ENCODE measurements around the gene SOWAHA. TPM values are rescaled to one million over a fixed set of nuclear protein-coding genes. Genes with fewer than 3 reads are reported as not detected.

The SOWAHA gene
- total RNA-seq, 2 donors from 2014 or later: 4.1 to 16.7 TPM

DNA sequence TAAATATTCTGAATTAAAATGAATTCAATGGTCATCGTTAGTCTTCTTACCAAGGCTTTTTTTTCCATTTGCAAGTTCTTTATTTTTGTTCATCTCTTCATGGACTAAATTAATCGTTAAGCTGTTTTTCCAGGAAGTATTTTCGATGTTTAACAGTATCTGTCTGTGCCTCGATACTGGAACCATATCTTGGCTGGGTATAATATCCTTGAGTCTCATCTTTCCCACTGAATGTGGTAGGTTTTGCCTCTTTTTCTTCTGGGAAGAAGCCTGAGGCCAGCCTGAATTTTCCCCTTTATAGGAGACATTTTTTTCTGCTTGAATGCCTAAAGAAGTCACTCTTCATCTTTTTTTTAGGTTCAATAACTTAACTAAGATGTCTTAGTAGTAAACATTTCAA lies 32.1 kb upstream of the SOWAHA start:
- intact Hi-C loops (cut with DNase I): no loop called here
- no peak overlapping the region for H3K4me3 ChIP-seq
- no peaks in the 10 kb centered on the region for H3K9me3 ChIP-seq
- H3K27me3 ChIP-seq (replicated peaks; ENCODE audit: insufficient read depth): no peaks in the 10 kb centered on the region
- DNase-seq (ENCODE audit: low spot score): no peak
- WGBS: 96% methylated on average over 4 of the region's 4 CpGs
- no peak for TF ChIP-seq POLR2AphosphoS5 (IDR thresholded peaks at IDR 0.05)
- no peak overlapping the region for H3K27ac ChIP-seq
- no peaks in the 10 kb centered on the region for H3K36me3 ChIP-seq
- H3K4me1 ChIP-seq (replicated peaks): no peaks in the 10 kb centered on the region

- intact Hi-C loops (cut with DNase I): no loop called here
Observed at GRCh38 chr5:132782101-132782500, 31.0 kb upstream of the SOWAHA start.

GRCh38 chr5:132785365-132785764 lies 27.7 kb upstream of the SOWAHA start:
- DNase-seq (ENCODE audit: low spot score): no peak

More at GRCh38 chr5:132782101-132782500, 31.0 kb upstream of the SOWAHA start:
- no peak overlapping the region for H3K4me3 ChIP-seq
- WGBS: 78% methylated on average over 4 of the region's 4 CpGs
- H3K27ac ChIP-seq: no peak overlapping the region
- H3K9me3 ChIP-seq: no peaks in the 10 kb centered on the region
- TF ChIP-seq POLR2A (IDR thresholded peaks at IDR 0.05) (no peak), CTCF (IDR thresholded peaks at IDR 0.05) (no peak), POLR2AphosphoS5 (IDR thresholded peaks at IDR 0.05) (no peak)
- no peaks in the 10 kb centered on the region for H3K36me3 ChIP-seq
- H3K27me3 ChIP-seq (replicated peaks; ENCODE audit: insufficient read depth): no peaks in the 10 kb centered on the region
- H3K4me1 ChIP-seq (replicated peaks): no peaks in the 10 kb centered on the region
- no peak for DNase-seq (ENCODE audit: low spot score)

GRCh38 chr5:132785864-132786263 lies 27.2 kb upstream of the SOWAHA start:
- Histone ChIP-seq H3K27me3 (replicated peaks; ENCODE audit: insufficient read depth) (no peaks in the 10 kb centered on the region), H3K9me3 (no peaks in the 10 kb centered on the region), H3K4me3 (no peak overlapping the region), H3K36me3 (no peaks in the 10 kb centered on the region), H3K27ac (no peak overlapping the region), H3K4me1 (replicated peaks) (no peaks in the 10 kb centered on the region)
- TF ChIP-seq CTCF (IDR thresholded peaks at IDR 0.05): no peak
- no peak for TF ChIP-seq POLR2A (IDR thresholded peaks at IDR 0.05)
- TF ChIP-seq POLR2AphosphoS5 (IDR thresholded peaks at IDR 0.05): no peak
- no peak for DNase-seq (ENCODE audit: low spot score)
- WGBS: 90% methylated on average over 4 of the region's 4 CpGs
- intact Hi-C loops (cut with DNase I): no loop called here

More at GRCh38 chr5:132785365-132785764, 27.7 kb upstream of the SOWAHA start:
- WGBS: 75% methylated on average over 5 of the region's 5 CpGs
- Histone ChIP-seq H3K4me1 (replicated peaks) (no peaks in the 10 kb centered on the region), H3K36me3 (no peaks in the 10 kb centered on the region), H3K27me3 (replicated peaks; ENCODE audit: insufficient read depth) (no peaks in the 10 kb centered on the region), H3K4me3 (no peak overlapping the region), H3K27ac (no peak overlapping the region), H3K9me3 (no peaks in the 10 kb centered on the region)
- intact Hi-C loops (cut with DNase I): no loop called here
- no peak for TF ChIP-seq CTCF (IDR thresholded peaks at IDR 0.05)
- no peak for TF ChIP-seq POLR2AphosphoS5 (IDR thresholded peaks at IDR 0.05)
- no peak for TF ChIP-seq POLR2A (IDR thresholded peaks at IDR 0.05)

DNA sequence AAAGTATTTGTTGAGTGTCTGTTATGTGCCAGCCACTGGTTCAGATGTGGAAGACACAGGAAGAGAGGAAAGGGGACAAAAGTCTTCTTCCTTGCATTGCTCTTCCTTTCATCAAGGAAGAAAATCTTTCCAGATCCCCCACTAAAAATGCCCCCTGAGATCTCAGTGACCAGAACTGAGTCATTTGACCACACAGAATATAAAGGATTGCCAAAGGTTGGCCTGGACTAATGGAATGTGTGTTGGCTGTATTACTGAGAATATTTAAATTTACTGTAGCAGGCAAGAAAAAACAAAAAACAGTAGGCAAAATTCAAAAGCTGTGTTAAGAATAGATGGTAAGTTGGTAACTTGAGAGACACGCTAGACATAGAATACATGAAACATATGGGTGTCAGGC lies 26.0 kb upstream of the SOWAHA start:
- intact Hi-C loops (cut with DNase I): no loop called here
- TF ChIP-seq POLR2A (IDR thresholded peaks at IDR 0.05) (no peak), CTCF (IDR thresholded peaks at IDR 0.05) (no peak), POLR2AphosphoS5 (IDR thresholded peaks at IDR 0.05) (no peak)
- H3K4me3 ChIP-seq: no peak overlapping the region
- no peaks in the 10 kb centered on the region for H3K4me1 ChIP-seq (replicated peaks)
- no peak overlapping the region for H3K27ac ChIP-seq
- DNase-seq (ENCODE audit: low spot score): no peak
- H3K36me3 ChIP-seq: no peaks in the 10 kb centered on the region
- H3K27me3 ChIP-seq (replicated peaks; ENCODE audit: insufficient read depth): no peaks in the 10 kb centered on the region
- 100% methylated on average over 1 of the region's 1 CpG for WGBS
- H3K9me3 ChIP-seq: no peaks in the 10 kb centered on the region

Data from prostate gland (tissue), 2 donors.